Activated T-helper 2 cell treated with anti-CD3 and anti-CD28 coated beads, Interferon-gamma antibody, Interleukin-2, Interleukin-4, amounts not matched to agents 10 μg/mL and 5 μg/mL and 100 μg/mL, durations not matched to agents 14 hours and 24 hours and 36 hours (primary cell): ENCODE results near the gene PAQR8. TPM values are rescaled to one million over a fixed set of nuclear protein-coding genes. Genes with fewer than 3 reads are reported as not detected.
"Not testable (repeated sequence)": the region's sequence is repeated elsewhere in the genome, so short reads cannot be mapped to it uniquely, and the experiment has no call there.

Source experiments
- DNase-seq: peaks from one replicate; pipeline ENCODE4 v3.0.0; 2021; ENCODE audit warnings: low spot score
- H3K27ac Mint-ChIP-seq: one replicate; pipeline ENCODE4 v1.8.0; 2021; ENCODE audit warnings: mixed read lengths
- H3K27me3 Mint-ChIP-seq: one replicate; pipeline ENCODE4 v1.8.0; 2021; ENCODE audit warnings: low read depth, mixed read lengths
- H3K36me3 Mint-ChIP-seq: one replicate; pipeline ENCODE4 v1.8.0; 2021; ENCODE audit warnings: low read depth, mixed read lengths
- H3K4me1 Mint-ChIP-seq: one replicate; pipeline ENCODE4 v1.8.0; 2021; ENCODE audit warnings: low read depth, mixed read lengths
- H3K4me3 Mint-ChIP-seq: one replicate; pipeline ENCODE4 v1.8.0; 2021; ENCODE audit warnings: low read depth, mild to moderate bottlenecking, moderate library complexity, mixed read lengths
- H3K9me3 Mint-ChIP-seq: one replicate; pipeline ENCODE4 v1.8.0; 2021; ENCODE audit warnings: mixed read lengths
- intact Hi-C: fragments of 100-400 bp; cut with micrococcal nuclease; formaldehyde crosslinking; loops from one replicate; pipeline ENCODE4 v1.15.1; 2023
- total RNA-seq: library from RNA; stranded (reverse); gene quantifications from 2 replicates; pipeline ENCODE4 v1.2.3, GENCODE V29; 2022

The PAQR8 gene
- total RNA-seq, 1 donor from 2014 or later = 6.8 TPM

DNA sequence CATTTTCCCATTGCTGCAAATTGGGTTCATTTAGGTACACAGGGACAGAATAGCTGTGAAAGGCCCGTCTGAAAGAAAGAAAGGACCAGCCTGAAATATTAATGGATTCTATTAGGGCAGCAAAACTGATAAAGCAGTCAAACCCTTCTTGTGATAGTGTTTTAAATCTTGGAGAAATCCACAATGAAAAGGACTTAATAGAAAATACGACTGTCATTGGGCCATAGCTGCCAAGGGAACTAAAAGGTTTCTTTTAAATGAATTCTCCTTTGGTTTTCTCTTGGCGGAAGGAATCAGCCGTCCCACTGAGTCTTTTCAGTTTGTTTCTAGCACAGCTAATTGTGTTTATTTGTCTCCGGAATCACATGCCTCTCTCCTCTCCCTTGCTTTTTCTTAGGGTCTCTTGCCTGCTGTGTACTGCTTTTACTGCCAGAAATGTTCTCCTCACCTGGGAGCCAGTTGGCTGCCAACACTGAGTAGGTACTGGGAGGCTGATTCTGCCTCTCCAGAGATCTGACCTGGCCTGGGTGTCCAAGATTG, 11.3 kb downstream of the PAQR8 start:
- H3K4me1 Mint-ChIP-seq = peaks cover 25% of the 10 kb centered on the region
- peaks cover 9% of the 10 kb centered on the region for H3K9me3 Mint-ChIP-seq
- no peak overlapping the region for H3K27ac Mint-ChIP-seq
- no peak overlapping the region for H3K4me3 Mint-ChIP-seq
- no peaks in the 10 kb centered on the region for H3K27me3 Mint-ChIP-seq
- intact Hi-C loops = no loop called here
- no peak for DNase-seq
- peaks cover 48% of the 10 kb centered on the region for H3K36me3 Mint-ChIP-seq

DNA sequence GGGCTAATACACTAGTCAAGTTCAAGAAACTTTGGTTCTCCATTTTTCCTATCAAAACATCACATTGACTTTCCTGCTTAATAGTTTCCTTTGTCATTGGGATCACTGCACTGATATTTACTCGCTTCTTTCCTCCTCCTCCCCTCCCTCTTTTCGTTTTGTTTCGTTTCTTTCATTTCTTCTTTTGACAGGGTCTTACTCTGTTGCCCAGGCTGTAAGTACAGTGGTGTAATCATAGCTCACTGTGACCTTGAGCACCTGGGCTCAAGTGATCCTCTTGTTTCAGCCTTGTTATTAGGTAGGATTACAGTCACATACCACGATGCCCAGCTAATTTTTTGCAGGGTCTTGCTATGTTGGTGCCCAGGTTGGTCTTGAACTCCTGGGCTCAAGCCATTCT, 12.3 kb downstream of the PAQR8 start:
- H3K9me3 Mint-ChIP-seq = peaks cover 9% of the 10 kb centered on the region
- no peaks in the 10 kb centered on the region for H3K27me3 Mint-ChIP-seq
- H3K27ac Mint-ChIP-seq = no peak overlapping the region
- DNase-seq = no peak
- H3K36me3 Mint-ChIP-seq = peaks cover 45% of the 10 kb centered on the region
- intact Hi-C loops = no loop called here
- peaks cover 25% of the 10 kb centered on the region for H3K4me1 Mint-ChIP-seq
- no peak overlapping the region for H3K4me3 Mint-ChIP-seq

DNA sequence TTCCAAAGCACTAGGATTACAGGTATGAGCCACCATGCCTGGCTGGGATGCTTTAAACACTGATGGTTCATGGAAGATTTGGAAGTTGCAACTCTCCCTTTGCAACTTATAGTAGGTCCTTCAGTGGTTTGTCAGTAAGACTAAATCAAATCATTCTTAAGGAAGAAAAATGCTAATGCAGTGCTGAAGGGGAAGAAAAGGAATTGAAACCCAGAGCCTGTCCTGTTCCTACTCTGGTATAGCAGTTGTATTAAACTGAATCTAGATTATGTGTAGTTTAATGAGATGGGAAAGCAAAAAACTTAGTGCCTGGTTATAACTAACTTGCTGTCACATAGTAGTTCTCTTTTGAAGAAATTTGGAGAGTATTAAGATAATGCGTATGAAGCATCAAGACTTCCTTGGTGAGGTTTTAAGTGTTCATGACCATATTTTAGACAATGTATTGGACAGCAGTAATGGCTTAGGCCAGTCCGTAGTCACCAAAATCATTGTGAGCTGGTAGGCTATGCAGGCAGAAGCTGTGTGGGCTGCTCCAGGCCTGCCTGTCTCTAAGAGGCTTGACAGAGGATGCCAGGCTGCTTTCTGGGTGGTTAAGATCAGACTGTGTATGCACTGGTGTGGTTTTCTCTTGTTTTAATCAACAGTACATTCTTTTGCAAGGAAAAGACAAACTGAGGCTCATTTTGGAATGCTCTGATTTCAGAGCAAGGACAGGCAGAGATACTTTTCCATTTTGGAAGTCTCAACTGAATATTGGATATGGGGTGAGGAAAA, 14.0 kb downstream of the PAQR8 start:
- no peak for DNase-seq

DNA sequence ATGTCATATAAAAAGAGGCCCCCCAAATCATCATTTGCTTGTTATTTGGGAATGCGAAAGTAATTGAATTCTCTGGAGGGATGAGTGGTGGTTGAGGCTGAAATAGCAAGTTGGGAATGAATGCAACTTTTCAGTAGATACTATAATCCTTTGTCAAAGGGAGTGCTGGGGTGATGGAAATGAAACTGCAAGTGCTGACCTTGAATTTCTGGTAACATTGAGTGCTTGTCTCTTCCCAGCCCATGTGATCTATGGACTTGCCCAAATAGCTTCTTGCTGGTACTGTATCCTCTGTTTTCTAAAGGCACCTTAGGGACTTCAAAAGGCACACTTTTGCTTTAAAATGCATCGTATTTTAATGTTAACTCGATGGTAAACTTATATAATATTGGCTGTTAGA, 14.8 kb downstream of the PAQR8 start:
- H3K9me3 Mint-ChIP-seq = peaks cover 9% of the 10 kb centered on the region

More for the DNA sequence above, 14.0 kb downstream of the PAQR8 start:
- Mint-ChIP-seq H3K27me3 (no peaks in the 10 kb centered on the region), H3K9me3 (peaks cover 9% of the 10 kb centered on the region), H3K4me1 (peaks cover 35% of the 10 kb centered on the region), H3K36me3 (peaks cover 48% of the 10 kb centered on the region), H3K27ac (no peak overlapping the region), H3K4me3 (no peak overlapping the region)
- intact Hi-C loops = loop anchor here (2.0 kb wide), 1 partner anchor 13 kb away; the partner anchor contains the start of gene PAQR8

DNA sequence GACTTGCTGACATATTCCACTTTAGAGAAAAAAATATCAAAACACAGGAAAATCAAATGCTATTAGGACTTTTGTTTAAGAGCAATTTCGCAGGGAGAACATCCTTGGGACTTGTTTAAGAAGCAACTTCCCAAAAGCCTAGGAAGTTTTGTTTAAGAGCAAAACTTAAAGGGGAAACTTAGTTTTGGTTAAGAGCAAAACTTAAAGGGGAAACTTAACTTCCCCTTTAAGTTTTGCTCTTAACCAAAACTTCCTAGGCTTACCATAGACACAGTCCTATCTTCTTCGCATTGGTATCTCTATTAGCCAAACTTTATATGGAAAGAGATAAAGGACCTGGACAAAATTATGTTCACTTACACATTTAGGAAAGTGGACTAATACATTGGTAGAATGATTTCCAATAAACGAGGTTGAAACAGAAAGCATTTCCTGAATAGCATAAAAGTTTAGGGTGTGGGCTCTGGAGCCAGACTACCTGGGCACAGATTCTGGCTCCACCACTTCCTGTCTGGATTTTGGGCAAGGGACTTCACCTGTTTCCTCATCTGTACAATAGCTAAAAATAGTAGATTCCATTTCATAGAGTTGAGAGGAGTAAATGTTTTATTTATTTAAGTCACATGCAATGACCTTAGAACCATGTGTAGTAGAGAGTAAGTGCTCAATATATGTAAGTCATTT, 15.7 kb downstream of the PAQR8 start:
- intact Hi-C loops = loop anchor here (2.0 kb wide), 1 partner anchor 15 kb away; the partner anchor contains the start of gene PAQR8
- peaks cover 48% of the 10 kb centered on the region for H3K4me1 Mint-ChIP-seq
- H3K4me3 Mint-ChIP-seq = no peak overlapping the region
- H3K9me3 Mint-ChIP-seq = peaks cover 9% of the 10 kb centered on the region
- DNase-seq = no peak
- no peak overlapping the region for H3K27ac Mint-ChIP-seq
- H3K36me3 Mint-ChIP-seq = peaks cover 52% of the 10 kb centered on the region
- no peaks in the 10 kb centered on the region for H3K27me3 Mint-ChIP-seq

More for the DNA sequence above, 14.8 kb downstream of the PAQR8 start:
- Mint-ChIP-seq H3K36me3 (peaks cover 52% of the 10 kb centered on the region), H3K4me1 (peaks cover 42% of the 10 kb centered on the region), H3K4me3 (no peak overlapping the region), H3K27me3 (no peaks in the 10 kb centered on the region), H3K27ac (no peak overlapping the region)
- no peak for DNase-seq
- intact Hi-C loops = loop anchor here (2.0 kb wide), 1 partner anchor 14 kb away; the partner anchor contains the start of gene PAQR8

DNA sequence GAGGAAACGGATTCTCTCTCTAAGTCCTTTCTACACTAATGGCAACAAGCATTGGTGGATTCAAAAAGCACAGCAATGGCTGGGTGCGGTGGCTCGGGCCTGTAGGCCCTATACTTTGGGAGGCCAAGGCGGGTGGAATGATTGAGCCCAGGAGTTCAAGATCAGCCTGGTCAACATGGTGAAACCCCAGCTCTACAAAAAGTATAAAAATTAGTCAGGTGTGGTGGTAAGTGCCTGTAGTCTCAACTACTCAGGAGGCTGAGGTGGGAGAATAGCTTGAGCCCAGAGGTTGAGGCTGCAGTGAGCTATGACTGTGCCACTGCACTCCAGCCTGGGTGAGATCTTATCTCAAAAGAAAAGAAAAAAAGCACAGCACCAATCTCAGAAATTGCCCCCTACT, 19.3 kb downstream of the PAQR8 start:
- intact Hi-C loops = no loop called here
- no peak overlapping the region for H3K4me3 Mint-ChIP-seq
- peaks cover 59% of the 10 kb centered on the region for H3K36me3 Mint-ChIP-seq
- peaks cover 60% of the 10 kb centered on the region for H3K4me1 Mint-ChIP-seq
- DNase-seq = no peak
- no peaks in the 10 kb centered on the region for H3K27me3 Mint-ChIP-seq
- no peak overlapping the region for H3K27ac Mint-ChIP-seq
- peaks cover 10% of the 10 kb centered on the region for H3K9me3 Mint-ChIP-seq

DNA sequence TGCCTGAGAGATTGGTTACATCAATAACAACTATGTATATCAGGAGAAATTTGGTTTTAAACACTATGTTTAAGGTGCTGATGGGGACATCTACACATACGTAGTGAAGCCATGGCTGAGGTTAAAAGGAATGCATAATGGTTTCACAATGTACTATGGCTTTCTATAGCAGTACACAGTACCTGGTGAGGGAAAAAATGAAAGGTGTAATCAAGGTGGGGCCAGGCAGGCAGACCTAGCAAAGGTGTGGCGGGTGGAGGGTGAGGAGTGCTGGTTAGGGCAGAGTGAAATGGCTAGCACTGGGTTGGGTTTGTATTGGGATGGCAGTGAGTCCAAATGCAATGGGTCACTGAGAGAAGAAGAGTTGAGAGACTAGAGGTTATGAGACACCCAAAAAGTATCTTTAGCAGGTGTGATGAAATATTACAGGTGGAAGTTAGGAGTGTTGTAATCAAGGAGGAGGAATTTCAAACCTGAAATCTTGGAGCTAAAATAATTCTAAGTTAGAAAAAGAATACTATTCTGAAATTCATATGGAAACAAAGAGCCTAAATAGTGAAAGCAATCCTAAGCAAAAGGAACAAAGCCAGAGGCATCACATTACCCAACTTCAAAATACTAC, 22.3 kb downstream of the PAQR8 start:
- Mint-ChIP-seq H3K27me3 (no peaks in the 10 kb centered on the region), H3K36me3 (peaks cover 64% of the 10 kb centered on the region), H3K4me3 (no peak overlapping the region), H3K4me1 (peaks cover 57% of the 10 kb centered on the region), H3K27ac (no peak overlapping the region), H3K9me3 (peaks cover 10% of the 10 kb centered on the region)
- DNase-seq = no peak
- intact Hi-C loops = no loop called here

DNA sequence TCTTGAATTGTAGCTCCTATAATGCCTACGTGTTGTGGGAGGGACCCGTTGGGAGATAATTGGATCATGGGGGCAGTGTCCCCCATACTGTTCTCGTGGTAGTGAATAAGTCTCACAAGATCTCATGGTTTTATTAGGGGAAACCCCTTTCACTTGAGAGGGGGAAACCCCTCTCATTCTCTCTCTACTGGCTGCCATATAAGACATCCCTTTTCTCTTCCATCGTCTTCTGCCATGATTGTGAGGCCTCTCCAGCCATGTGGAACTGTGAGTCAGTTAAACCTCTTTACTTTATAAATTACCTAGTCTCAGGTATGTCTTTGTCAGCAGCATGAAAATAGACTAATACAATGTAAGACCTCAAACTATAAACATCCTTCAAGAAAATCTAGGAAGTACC, 23.1 kb downstream of the PAQR8 start:
- Mint-ChIP-seq H3K4me1 (peaks cover 62% of the 10 kb centered on the region), H3K27ac (no peak overlapping the region), H3K9me3 (peaks cover 10% of the 10 kb centered on the region), H3K36me3 (peaks cover 62% of the 10 kb centered on the region), H3K27me3 (no peaks in the 10 kb centered on the region), H3K4me3 (no peak overlapping the region)
- DNase-seq = no peak
- intact Hi-C loops = no loop called here

DNA sequence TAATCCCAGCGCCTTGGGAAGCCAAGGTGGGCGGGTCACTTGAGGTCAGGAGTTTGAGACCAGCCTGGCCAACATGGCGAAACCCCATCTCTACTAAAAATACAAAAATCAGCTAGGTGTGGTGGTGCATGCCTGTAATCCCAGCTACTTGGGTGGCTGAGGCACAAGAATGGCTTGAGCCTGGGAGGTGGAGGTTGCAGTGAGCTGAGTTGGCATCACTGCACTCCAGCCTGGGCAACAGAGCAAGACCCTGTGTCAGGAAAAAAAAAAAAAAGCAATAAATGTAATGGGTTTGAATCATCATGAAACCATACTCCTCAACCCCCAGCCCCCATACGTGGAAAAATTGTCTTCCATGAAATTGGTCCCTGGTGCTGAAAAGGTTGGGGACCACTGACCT, 26.2 kb downstream of the PAQR8 start:
- H3K4me1 Mint-ChIP-seq = peaks cover 71% of the 10 kb centered on the region
- H3K4me3 Mint-ChIP-seq, intact Hi-C loops, H3K27ac Mint-ChIP-seq, H3K27me3 Mint-ChIP-seq, DNase-seq, H3K9me3 Mint-ChIP-seq: not testable (repeated sequence)
- peaks cover 40% of the 10 kb centered on the region for H3K36me3 Mint-ChIP-seq

DNA sequence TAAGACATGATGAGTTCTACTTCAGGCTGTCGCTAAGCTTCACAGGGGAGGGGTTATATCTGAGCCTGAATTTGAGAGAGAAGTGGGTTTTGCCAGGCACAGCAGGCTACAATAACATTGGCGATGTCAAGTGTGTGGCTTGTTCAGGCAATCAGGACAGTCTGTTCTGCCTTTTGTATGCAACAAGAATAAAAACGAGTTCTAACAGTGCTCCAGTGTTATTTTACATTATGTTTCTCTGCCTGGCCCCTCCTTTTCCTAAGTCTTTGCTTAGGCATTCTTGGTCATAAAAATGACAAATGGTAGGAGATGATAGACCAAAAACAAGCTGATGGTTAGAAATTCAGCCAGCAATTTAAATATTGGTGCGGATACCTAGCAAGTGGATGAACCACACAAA, 26.8 kb downstream of the PAQR8 start:
- no peak for DNase-seq
- H3K4me1 Mint-ChIP-seq = peaks cover 74% of the 10 kb centered on the region
- H3K4me3 Mint-ChIP-seq = no peak overlapping the region
- intact Hi-C loops = no loop called here
- no peaks in the 10 kb centered on the region for H3K27me3 Mint-ChIP-seq
- H3K36me3 Mint-ChIP-seq = peaks cover 38% of the 10 kb centered on the region
- peaks cover 10% of the 10 kb centered on the region for H3K9me3 Mint-ChIP-seq
- H3K27ac Mint-ChIP-seq = peak overlapping the region; percentile 26

DNA sequence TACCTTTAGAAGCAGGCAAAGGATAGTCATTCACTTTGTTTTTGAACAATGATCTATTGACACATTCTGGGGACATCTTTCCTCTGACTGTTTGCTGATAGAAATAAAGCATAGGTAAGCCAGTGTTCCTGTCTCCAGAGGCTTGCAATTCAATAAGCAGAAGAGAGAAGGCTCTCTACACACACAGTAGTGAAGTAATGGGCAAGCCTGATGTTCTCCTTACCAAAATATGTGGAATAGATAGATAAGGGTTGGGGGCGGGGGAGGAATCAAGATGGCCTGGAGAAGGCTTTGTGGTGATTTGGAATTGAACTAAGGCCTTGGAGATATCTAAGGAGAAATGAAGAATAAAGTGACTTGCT, 27.3 kb downstream of the PAQR8 start:
- peaks cover 7% of the 10 kb centered on the region for H3K9me3 Mint-ChIP-seq
- DNase-seq = no peak
- peak overlapping the region; percentile 84 for H3K27ac Mint-ChIP-seq
- peak overlapping the region; percentile 59 for H3K4me3 Mint-ChIP-seq
- H3K36me3 Mint-ChIP-seq = peaks cover 34% of the 10 kb centered on the region
- no peaks in the 10 kb centered on the region for H3K27me3 Mint-ChIP-seq
- H3K4me1 Mint-ChIP-seq = peaks cover 75% of the 10 kb centered on the region
- intact Hi-C loops = no loop called here

DNA sequence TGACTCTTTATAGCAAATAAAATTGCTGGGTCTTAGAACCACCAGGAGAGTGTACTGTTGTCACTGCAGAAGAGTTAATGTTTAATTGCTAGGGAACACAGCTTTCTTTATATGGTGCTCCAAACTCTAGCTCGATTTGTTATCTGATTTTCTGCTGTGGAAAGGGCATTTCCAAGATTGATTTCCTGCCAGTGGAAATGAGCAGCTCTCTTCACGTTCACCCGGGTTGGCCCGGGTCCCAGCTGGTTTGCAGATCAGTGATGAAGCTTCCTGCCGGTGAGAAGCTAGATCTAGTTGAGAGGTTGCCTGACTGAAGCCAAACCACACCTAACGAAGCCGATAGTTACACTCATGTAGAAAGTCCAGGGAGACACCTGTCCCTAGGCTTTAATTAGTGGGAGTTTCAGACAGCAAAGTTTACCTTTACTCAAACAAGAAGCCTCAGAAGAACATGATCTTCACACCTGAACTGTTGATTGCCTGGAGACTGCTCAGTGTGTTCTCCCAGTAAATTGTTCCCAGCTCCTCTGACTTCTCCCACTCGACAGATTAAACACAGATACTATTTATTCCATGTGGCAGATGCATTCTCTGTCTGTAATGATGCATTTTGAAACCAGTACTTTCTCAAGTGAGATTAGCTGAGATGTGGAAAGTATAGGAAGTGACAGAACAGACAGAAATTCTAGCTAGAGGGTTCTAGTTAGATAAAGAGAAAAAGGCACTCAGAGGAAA, 27.8 kb downstream of the PAQR8 start:
- Mint-ChIP-seq H3K27me3 (no peaks in the 10 kb centered on the region), H3K4me1 (peaks cover 78% of the 10 kb centered on the region), H3K9me3 (peaks cover 4% of the 10 kb centered on the region), H3K27ac (peak overlapping the region; percentile 84), H3K36me3 (peaks cover 28% of the 10 kb centered on the region), H3K4me3 (peak overlapping the region; percentile 59)
- intact Hi-C loops = loop anchor here (1.0 to 5.0 kb wide), 6 partner anchors 7 to 593 kb away; partner anchors contain the start of gene PAQR8
- peak; percentile 55 for DNase-seq
